Measurements from ENCODE around the gene IFI35. TPM values are rescaled to one million over a fixed set of nuclear protein-coding genes. Genes with fewer than 3 reads are reported as not detected.

IFI35 gene
- total RNA-seq, 1 donor from 2014 or later, result 28.1 TPM

DNA sequence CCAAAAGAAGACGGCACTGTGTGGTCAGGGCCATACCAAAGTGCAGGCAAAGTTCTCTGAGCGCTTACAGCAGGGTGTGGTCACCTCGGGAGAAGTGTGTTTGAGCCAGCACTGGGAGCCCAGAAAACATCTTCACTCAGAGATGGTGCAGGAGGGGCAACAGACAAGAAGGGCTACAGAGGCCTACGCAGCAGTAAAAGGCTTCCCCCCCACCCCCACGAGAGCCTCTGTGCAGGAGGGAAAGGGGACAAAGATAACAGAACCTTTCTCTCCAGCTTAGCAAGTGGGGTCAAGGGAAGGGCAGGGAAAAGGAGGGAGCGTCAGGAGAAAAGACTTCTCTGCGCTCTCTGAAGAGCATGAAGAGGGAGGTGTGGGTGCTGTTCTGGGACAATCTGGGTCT is 12.8 kb downstream of the IFI35 start:
- no peak for ATAC-seq
- intact Hi-C loops (cut with DNase I), result no loop called here
- no peak for DNase-seq (ENCODE audit: low spot score)

DNA sequence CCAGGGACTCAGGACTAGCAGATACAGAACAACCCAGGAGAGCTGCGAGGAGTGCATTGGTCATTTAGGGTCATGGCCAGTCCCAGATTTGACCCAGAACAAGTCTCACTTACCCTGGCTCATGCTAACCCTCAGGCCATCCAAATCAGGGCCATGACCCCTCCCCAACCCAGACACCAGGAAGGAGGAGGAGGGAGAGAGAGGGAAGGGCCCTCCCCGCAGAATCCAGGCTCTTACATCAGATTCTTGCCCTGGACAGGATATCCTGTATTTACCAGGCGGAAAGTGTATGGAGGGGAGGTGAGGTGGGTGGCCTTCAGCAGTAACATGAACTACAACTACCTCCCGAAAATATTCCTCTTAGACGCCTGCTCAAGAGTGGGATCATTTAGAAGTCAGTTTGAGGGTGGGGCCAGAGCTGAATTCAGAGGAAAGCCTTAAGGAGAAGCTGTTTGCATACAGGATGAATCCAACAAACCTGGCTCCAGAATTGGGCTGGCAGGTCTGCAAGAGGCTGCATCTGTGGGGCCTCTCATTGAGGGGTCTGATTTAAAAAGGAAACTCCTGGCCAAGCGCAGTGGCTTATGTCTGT is 13.5 kb downstream of the IFI35 start:
- ATAC-seq, result no peak
- intact Hi-C loops (cut with DNase I), result no loop called here
- no peak for DNase-seq (ENCODE audit: low spot score)

DNA sequence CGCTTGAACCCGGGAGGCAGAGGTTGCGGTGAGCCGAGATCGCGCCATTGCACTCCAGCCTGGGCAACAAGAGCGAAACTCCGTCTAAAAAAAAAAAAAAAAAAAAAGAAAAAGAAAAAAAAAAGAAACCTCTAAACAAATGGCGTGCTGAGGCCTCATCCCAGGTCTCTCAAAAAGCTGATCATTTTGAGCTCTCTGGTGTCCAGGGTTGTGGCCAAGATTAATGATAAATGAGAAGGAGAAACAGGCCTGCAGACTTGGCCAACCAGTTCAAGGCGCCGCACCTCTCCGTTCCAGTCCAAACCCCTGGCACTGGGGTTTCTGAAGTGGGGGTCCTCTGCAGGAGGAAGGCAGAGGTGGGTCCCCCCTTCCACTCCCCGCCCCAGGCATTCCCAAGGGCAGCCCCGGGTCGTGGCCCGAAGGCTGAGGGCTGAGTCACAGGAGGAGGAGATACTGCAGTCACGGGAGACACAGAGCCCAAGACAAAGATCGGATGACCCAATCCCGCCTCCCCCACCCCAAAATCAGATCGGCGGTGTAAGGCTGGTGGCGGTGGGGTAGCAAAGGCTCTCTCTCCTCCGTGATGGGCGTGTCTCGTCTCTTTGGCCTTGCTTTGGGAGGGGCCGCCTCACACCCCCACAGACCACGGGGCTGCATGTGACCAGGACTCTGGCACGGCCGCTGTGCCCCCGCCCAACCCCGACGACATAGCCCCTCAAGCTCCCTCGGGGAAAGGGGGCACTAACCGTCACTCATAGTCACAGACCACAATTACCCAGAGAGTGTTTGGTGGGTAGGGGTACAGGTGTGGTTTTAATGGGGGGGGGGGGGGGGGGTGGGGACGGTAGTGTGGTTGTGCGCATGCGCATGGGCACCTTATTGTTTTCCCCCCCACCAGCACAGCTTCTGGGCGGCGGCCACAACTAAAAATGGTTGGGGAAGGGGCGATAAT is 14.5 kb downstream of the IFI35 start:
- intact Hi-C loops (cut with DNase I), result no loop called here
- ATAC-seq (peak; percentile 70), DNase-seq (ENCODE audit: low spot score) (peak; percentile 89)

DNA sequence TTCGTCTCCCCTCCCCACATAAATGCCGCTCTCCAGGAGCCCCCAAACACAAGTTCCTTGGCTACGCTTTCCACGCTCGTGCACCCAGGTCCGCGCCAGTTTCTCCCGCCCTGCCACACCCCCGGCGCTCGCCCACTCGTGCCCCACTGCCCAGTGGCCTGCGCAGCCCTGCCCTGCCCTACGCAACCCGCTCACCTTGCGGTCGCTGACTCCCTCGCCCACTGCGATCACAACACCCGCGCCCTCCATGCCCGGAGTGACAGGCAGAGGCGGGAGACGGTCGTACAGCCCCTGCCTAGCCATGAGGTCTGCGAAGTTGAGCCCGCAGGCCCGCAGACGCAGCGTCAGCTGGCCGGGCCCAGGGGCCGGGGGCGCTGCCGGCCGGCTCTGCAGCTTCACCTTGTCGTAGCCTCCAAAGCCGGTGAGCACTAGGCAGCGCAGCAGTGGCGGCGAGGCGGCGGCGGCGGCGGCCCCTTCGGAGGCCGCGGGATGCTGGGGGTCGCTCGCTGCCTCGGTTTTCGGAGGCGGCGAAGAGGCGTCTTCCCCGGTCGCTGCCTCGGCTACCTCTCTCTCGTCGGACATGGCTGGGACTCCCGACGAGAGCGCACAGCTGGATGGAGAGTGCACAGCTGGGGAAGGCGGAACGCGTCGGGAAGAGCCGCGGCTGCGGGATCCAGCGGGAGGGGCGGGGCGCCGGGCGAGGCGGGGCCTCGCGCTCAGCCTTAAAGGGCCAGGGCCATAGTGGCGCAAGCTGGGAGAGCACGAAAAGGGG is 15.3 kb downstream of the IFI35 start, which contains the start of gene VAT1:
TSS of gene VAT1 (minus strand) at position 645 of the 772 bp plus-strand sequence. CDS start at position 582, 63 bp downstream.
- DNase-seq (ENCODE audit: low spot score) (peak; percentile 92), ATAC-seq (peak; percentile 73)
- intact Hi-C loops (cut with DNase I), result no loop called here

DNA sequence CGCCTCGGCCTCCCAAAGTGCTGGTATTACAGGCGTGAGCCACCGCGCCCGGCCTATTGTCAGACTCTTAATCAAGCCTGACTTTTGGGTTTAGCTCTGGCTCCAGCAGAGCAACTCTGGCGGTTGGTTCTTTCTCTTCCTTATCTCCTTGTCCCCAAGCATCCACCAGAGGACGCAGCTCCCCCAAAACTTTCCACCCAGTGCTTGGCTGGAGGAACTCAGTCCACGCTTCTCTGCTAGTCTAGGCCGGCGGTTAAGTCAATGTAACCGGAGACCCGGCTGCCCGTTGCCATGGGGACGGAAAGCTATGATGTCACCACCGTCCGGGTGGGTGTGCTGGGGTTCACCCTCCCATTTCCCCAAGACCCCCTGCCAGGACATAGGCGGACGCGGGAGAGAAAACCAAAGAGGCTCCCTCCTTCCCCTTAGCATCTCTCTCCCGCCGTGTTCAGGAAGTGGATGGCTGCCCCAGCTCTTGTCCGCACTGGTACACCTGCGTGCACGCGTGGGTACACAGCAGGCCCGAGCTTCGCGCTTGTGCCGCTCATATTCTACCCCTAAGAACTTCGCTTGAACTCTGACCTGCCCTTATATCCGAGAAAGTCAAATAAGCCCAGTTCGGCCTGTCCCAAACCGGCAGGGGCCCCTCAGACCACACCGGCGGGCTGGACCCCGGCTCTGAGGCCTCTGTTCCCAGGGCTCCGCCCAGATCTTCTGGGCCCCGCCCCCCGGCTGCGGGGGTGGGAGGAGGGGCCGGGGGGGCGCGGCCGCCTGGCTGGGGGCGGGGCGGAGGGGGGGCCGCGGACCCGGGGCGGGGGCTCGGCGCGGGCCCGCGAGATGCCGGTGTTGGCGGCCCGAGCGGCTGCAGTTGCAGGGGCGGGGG is 18.1 kb downstream of the IFI35 start, which contains the start of gene RND2:
TSS of gene RND2 (plus strand) at position 825 of the 883 bp plus-strand sequence. CDS start 117 bp downstream, outside the sequence.
- ATAC-seq (peak; percentile 80), DNase-seq (ENCODE audit: low spot score) (peak; percentile 94)
- intact Hi-C loops (cut with DNase I), result no loop called here

DNA sequence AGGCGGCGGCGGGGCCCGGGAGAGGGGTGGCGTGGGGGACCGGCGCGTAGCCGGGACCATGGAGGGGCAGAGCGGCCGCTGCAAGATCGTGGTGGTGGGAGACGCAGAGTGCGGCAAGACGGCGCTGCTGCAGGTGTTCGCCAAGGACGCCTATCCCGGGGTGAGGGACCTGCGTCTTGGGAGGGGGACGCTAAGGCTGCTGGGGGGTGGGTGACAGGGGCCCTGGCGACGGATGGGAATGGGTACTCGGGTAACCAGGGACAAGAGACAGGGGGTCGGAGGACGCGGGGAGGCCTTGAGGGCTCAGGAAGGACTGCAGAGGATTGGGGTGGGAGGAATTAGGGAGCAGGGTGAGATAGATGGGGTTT is 18.7 kb downstream of the IFI35 start:
- intact Hi-C loops (cut with DNase I), result no loop called here
- ATAC-seq (no peak), DNase-seq (ENCODE audit: low spot score) (peak; percentile 74)

DNA sequence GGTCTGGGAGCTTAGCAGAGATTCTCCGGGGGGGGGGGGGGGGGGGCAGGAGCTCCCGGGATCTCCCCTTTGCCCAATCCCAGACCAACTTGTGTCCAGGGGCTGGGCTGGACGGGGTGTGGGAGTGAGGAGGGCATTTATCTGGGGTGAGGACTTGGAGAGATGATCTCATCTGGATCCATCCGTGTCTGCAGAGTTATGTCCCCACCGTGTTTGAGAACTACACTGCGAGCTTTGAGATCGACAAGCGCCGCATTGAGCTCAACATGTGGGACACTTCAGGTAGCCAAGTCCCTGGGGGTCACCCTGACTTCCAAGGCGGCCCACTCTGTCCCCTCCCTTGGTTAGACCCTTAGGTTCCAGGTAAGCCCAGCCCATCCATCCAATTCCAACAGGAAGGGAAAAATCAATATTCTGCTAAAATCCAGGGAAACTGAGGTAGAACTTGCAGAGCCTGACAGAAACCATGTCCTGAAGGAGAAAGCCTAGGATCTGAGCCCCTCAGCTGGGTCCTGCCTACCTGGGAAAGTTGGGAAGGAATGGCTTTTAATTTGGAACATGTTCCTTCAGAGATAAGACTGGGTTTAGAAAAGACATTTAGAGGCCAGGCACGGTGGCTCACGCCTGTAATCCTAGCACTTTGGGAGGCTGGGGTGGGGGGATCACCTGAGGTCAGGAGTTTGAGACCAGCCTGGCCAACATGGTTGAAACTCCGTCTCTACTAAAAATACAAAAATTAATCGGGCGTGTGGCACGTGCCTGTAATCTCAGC is 19.4 kb downstream of the IFI35 start:
- DNase-seq (ENCODE audit: low spot score) (no peak), ATAC-seq (no peak)
- intact Hi-C loops (cut with DNase I), result no loop called here

DNA sequence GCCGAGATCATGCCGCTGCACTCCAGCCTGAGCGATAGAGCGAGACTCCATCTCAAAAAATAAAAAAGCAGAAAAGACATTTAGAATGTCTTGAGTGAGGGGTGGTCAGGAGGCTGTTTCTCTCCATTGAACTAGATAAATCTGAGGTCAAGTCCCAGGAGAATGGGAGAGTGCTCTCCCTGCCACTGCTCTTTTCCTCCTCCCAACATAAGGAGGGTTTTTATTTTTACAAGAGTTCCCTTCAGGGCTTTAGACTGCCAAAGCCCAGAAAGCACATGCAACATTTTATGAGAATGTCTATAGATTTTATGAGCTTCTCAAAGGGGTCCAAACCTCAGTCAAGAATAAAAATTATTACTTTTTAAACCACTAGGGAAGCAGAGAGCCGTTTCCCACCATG is 20.0 kb downstream of the IFI35 start:
- intact Hi-C loops (cut with DNase I), result no loop called here
- DNase-seq (ENCODE audit: low spot score) (no peak), ATAC-seq (no peak)

DNA sequence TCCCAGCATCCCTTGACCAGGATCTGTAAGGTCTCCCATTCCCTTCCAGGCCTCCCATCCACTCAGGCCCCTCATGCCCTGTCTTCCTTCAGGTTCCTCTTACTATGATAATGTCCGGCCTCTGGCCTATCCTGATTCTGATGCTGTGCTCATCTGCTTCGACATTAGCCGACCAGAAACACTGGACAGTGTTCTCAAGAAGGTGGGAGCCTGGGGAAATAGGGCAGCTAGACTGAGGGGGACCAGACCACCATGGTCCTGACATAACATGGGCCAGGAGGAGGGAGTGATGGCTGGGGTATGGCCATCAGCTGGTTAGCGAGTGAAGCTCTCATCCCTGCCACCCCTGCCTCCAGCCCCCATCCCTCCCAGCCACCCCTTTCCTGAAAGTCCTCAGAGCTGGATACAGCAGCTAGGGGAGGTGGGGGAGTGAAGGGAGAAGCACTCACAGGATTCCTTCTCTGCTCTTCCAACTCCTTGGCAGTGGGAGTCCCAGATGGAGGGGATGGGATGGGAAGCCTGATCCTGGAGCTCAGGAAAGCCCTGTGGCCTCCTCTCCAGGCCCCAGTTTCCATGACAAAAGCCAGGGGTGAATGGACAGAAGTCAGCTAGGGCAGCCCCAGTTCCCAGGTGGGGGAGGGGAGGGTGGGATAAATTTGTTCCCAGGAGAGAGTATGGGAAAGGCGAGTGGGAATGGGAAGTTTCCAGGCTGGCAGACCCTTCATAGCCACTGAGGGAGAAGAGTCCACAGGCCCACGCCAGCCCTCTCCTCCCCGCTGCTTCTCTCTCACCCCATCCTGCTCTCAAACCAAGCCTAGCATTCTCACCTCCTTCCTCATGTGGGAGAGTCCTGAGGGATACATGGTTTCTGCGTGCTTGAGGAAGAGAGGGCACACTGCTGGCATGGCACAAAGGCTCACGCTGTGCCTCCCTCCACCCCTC is 20.8 kb downstream of the IFI35 start:
- no peak for DNase-seq (ENCODE audit: low spot score)
- intact Hi-C loops (cut with DNase I), result no loop called here
- no peak for ATAC-seq

DNA sequence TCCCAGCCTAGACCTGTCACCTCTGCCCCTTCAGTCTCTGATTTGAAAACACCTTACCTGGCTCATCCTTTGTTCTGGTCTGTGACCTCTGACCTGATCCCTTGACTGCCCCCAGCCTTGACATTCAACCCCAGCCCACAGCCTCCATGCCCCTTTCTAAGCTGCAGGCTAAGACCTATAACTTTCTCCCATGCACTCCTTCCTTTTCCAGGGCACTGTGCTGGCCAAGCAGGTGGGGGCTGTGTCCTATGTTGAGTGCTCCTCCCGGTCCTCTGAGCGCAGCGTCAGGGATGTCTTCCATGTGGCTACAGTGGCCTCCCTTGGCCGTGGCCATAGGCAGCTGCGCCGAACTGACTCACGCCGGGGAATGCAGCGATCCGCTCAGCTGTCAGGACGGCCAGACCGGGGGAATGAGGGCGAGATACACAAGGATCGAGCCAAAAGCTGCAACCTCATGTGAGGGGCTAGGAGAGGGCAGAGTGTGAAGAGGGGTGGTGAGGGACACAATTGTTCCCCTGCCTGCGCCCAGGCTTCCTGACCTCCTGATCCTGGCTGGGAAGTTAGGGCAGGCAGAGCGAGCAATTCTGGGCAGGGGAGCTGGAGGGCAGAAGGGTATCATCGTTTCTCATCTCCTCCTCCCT is 21.8 kb downstream of the IFI35 start:
- intact Hi-C loops (cut with DNase I), result no loop called here
- ATAC-seq (no peak), DNase-seq (ENCODE audit: low spot score) (no peak)

DNA sequence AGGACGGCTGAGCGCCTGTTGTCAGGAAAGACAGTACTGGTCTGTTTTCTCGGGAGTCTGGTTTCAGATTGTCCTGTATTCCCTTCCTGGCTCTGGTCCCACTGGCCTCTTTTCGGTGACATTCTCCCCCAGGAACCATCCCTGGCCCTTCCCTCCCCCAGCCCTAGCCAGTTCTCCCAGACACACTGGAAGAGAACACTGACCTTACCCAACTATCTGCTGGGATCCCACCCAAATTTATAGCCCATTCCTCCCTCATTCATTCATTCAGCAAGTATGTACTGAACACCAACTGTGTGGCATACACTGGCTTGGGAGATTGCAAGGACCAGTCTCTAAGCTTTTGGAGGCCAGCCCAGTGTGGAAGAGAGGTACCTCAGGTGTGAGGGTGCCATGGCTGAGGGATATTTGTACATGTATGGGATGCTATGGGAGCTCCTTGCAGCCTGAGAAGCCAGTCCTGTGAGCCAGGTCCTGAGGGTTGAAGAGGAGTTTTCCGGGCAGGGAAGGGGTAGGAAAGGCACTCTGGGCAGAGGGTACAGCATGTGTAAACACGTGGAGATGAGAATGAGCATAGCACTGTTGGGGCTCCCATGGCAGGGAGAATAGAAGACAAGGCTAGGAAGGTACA is 23.7 kb downstream of the IFI35 start:
- ATAC-seq (no peak), DNase-seq (ENCODE audit: low spot score) (no peak)

DNA sequence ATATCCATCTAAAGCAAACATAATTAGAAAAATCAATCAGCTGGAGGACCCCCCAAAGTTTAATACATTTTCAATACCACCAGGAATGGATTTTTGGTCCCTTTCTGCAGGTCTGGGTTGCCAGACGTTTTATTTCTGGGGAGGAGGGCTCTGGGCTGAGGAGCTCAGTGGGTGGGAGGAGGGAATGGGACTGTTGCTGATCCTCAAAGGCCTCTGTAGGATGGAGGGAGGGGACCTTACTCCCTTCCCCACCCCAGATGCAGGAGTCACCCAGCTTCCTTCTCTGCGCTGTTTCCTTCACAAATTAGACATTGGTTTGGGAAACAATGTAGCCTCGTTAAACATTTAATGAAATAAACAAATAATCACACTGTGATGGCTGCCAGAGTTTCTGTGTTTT is 25.1 kb downstream of the IFI35 start:
- ATAC-seq (no peak), DNase-seq (ENCODE audit: low spot score) (no peak)
- intact Hi-C loops (cut with DNase I), result no loop called here

More for the DNA sequence above, 23.7 kb downstream of the IFI35 start:
- intact Hi-C loops (cut with DNase I), result no loop called here

DNA sequence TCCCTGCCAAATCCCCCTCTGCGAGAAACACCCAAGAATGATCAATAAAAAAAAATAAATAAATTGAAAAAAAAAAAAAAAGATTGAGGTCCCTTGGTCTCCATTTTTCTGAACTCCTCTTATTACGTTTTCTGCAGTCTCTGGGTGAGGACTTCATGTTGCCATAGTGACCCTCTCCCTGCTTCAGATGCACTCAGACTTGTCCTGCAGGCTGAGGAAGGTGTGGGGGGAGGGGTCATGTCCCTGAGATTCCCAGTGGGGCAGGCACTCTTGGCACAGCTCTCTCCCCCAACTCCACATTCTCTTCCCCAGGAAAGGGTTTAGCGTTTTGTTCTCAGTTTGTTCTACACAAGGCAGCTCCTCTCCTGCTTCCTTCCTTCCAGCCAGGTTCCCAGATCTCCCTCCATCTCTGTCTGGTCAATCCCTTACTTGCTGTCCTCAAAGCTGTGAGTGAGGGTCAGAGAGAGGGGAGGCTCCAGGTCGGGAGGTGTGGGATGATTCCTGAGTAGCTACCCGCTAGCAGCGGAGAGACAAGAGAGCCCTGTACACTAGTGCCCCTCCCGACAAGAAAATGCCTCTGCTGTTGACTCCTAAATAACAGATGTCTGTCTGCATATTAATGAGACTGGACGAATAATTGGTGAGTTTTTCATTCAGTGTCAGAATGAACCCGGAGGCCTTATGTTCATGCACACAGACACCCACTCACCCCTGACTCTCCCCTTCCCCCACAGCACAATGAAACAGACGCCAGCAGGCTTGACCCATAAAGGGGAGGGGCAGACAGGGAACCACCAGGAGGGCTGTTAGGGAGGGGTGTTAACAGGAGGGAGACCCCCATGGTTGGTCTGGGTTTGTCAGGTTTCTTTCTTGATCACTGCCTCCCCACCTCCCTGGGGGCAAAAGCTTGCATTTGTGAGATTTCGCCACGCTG is 27.6 kb downstream of the IFI35 start:
- intact Hi-C loops (cut with DNase I), result no loop called here
- DNase-seq (ENCODE audit: low spot score) (no peak), ATAC-seq (no peak)

DNA sequence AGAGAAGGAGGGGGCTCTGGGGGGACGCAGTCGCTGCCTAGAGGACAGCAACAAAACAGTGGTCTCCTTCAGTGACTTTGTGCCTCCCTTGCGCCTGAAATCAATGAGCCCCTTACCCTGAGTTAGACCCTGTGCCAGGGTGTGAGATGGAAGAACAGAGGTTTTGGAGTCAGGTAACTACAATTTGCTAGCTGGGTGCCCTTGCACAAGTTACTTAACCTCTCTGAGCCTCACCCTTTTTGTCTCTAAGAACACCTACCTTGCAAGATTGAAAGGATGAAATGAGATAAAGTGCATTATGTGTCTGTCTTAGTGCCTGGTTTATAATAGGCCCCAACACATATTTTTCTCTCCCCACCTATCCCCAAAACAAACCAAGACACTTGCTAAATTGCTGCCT is 28.3 kb downstream of the IFI35 start:
- DNase-seq (ENCODE audit: low spot score) (no peak), ATAC-seq (no peak)
- intact Hi-C loops (cut with DNase I), result no loop called here

DNA sequence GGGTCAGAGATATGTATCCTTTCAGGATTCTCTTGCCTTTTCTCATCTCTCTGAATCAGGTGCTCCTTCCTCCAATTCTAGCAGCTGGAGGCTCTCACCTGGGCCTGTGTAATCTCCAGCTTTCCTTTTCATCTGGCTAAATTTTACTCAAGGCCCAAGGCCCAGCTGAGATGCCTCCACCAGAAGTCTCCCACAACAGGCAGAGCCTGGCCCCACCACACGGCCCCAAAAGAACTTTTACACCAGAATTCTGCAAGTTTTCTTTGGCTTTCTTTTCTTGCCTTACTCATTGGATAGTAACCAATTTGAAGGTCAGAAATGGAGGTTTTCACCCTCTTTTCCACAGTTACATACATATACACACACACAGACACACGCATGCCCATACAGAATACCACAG is 33.1 kb downstream of the IFI35 start:
- intact Hi-C loops (cut with DNase I), result no loop called here
- DNase-seq (ENCODE audit: low spot score) (no peak), ATAC-seq (no peak)

Data from sciatic nerve (tissue), 2 donors.